H1 (cell line): ENCODE measurements around the gene POLRMT. TPM values are rescaled to one million over a fixed set of nuclear protein-coding genes. Genes with fewer than 3 reads are reported as not detected.

ENCODE experiments used
- CTCF ChIA-PET: fragments of 300-600 bp; sonication (Branson Sonifier 250); formaldehyde crosslinking; loops from one replicate; lab custom pipeline; 2021; ENCODE audit not compliant: partially characterized antibody; lab: Charles Lee
- POLR2A ChIA-PET: fragments of 300-600 bp; sonication (Branson Sonifier 250); formaldehyde crosslinking; loops from one replicate; lab custom pipeline; 2021; ENCODE audit warnings: inconsistent platforms; ENCODE audit not compliant: partially characterized antibody; lab: Charles Lee
- DNase-seq, 2 experiments: peaks; one replicate each; pipeline versions ENCODE4 v3.0.0 to v3.0.0-alpha.2; 2010 to 2022; ENCODE audit warnings: low spot score in 2 of 2, low read depth in 1 of 2, mixed read lengths in 1 of 2
- FAIRE-seq: peaks from 2 replicates; lab custom pipeline; 2011; peaks lifted over from hg19 to GRCh38; lab: Jason Lieb, UNC
- H2AFZ ChIP-seq: 2 replicates; pipeline ENCODE4 v1.8.1; 2012; ENCODE audit warnings: low read length, inconsistent platforms
- H2AK5ac ChIP-seq: 2 replicates; pipeline ENCODE4 v1.6.1; 2013; ENCODE audit warnings: low read depth, low read length
- H2BK120ac ChIP-seq: replicated peaks from 2 replicates; pipeline ENCODE3; 2013; ENCODE audit warnings: low read depth, low read length, inconsistent platforms
- H2BK12ac ChIP-seq: 2 replicates; pipeline ENCODE4 v1.6.1; 2013; ENCODE audit warnings: low read depth, low read length
- H2BK15ac ChIP-seq: 2 replicates; pipeline ENCODE4 v1.6.1; 2013; ENCODE audit warnings: low read length
- H2BK20ac ChIP-seq: 2 replicates; pipeline ENCODE4 v1.6.1; 2013; ENCODE audit warnings: low read length
- H2BK5ac ChIP-seq: 2 replicates; pipeline ENCODE4 v1.6.1; 2013; ENCODE audit warnings: low read depth, low read length
- H3K14ac ChIP-seq: 2 replicates; pipeline ENCODE4 v1.6.1; 2013; ENCODE audit warnings: inconsistent platforms; ENCODE audit not compliant: insufficient read length
- H3K18ac ChIP-seq: 2 replicates; pipeline ENCODE4 v1.6.1; 2013; ENCODE audit warnings: low read length; ENCODE audit errors: extremely low read depth
- H3K23ac ChIP-seq: 2 replicates; pipeline ENCODE4 v1.6.1; 2013; ENCODE audit warnings: inconsistent platforms; ENCODE audit not compliant: insufficient read length
- H3K23me2 ChIP-seq: 2 replicates; pipeline ENCODE4 v1.6.1; 2013; ENCODE audit warnings: low read depth, low read length
- H3K27ac ChIP-seq: 2 replicates; pipeline ENCODE4 v1.6.1; 2011; ENCODE audit warnings: low read depth, low read length, inconsistent platforms
- H3K27me3 ChIP-seq, 4 experiments: replicated peaks in 1 of 4; 1 replicate in 1 of 4; 2 replicates in 3 of 4; pipeline versions ENCODE4 v1.6.1 to v1.8.1; 2011 to 2013; ENCODE audit warnings: low read length in 3 of 4, mild to moderate bottlenecking in 3 of 4, inconsistent platforms in 2 of 4, mixed read lengths in 2 of 4, moderate library complexity in 1 of 4; ENCODE audit not compliant: control insufficient read depth in 3 of 4, insufficient read depth in 3 of 4; ENCODE audit errors: extremely low read depth in 1 of 4
- H3K36me3 ChIP-seq, 4 experiments: 2 replicates each; pipeline versions ENCODE4 v1.6.1 to v1.8.1; 2011 to 2013; ENCODE audit warnings: mild to moderate bottlenecking in 4 of 4, low read length in 3 of 4, moderate library complexity in 2 of 4, control low read depth in 1 of 4, inconsistent platforms in 1 of 4; ENCODE audit not compliant: insufficient read depth in 4 of 4, control insufficient read depth in 2 of 4
- H3K4ac ChIP-seq: replicated peaks from 2 replicates; pipeline ENCODE3; 2013; ENCODE audit warnings: low read length, low read depth, mixed read lengths, inconsistent platforms; ENCODE audit not compliant: insufficient read length
- H3K4me1 ChIP-seq, 4 experiments: replicated peaks in 1 of 4; 1 replicate in 1 of 4; 2 replicates in 3 of 4; pipeline versions ENCODE4 v1.6.1 to v1.8.1; 2011 to 2013; ENCODE audit warnings: low read length in 3 of 4, inconsistent platforms in 2 of 4, mixed read lengths in 1 of 4; ENCODE audit not compliant: insufficient read depth in 4 of 4, control insufficient read depth in 3 of 4
- H3K4me2 ChIP-seq, 2 experiments: 2 replicates each; pipeline versions ENCODE4 v1.6.1 to v1.8.1; 2011 to 2013; ENCODE audit warnings: low read depth in 2 of 2, low read length in 2 of 2, control low read depth in 1 of 2, inconsistent platforms in 1 of 2, mild to moderate bottlenecking in 1 of 2; ENCODE audit not compliant: insufficient read depth in 1 of 2
- H3K4me3 ChIP-seq, 4 experiments: fragments of 200-600, 300-600 bp in 1 of 4; sonication (generic), shearing (Covaris generic), sonication (Bioruptor Twin) in 1 of 4; 2 replicates each; pipeline versions ENCODE4 v1.5.1 to v1.8.1; 2011 to 2016; ENCODE audit warnings: low read length in 4 of 4, low read depth in 3 of 4, control low read depth in 2 of 4, inconsistent platforms in 2 of 4, mild to moderate bottlenecking in 2 of 4, mixed read lengths in 1 of 4, moderate library complexity in 1 of 4; ENCODE audit not compliant: insufficient read depth in 2 of 4; ENCODE audit errors: extremely low read depth in 1 of 4
- H3K56ac ChIP-seq: replicated peaks from 2 replicates; pipeline ENCODE3; 2013; ENCODE audit warnings: low read depth, mild to moderate bottlenecking, mixed read lengths, low read length, inconsistent platforms; ENCODE audit not compliant: insufficient read length
- H3K79me1 ChIP-seq: 2 replicates; pipeline ENCODE4 v1.6.1; 2013; ENCODE audit warnings: low read depth, low read length, control low read depth
- H3K79me2 ChIP-seq, 2 experiments: 2 replicates each; pipeline versions ENCODE4 v1.6.1 to v1.8.1; 2012 to 2013; ENCODE audit warnings: low read length in 2 of 2, mild to moderate bottlenecking in 2 of 2, inconsistent platforms in 1 of 2; ENCODE audit not compliant: insufficient read depth in 2 of 2, control insufficient read depth in 1 of 2
- H3K9ac ChIP-seq, 4 experiments: replicated peaks in 1 of 4; 1 replicate in 1 of 4; 2 replicates in 3 of 4; pipeline versions ENCODE4 v1.6.1 to v1.8.1; 2011 to 2013; ENCODE audit warnings: low read depth in 3 of 4, low read length in 3 of 4, control low read depth in 2 of 4, mild to moderate bottlenecking in 2 of 4, moderate library complexity in 2 of 4, inconsistent platforms in 1 of 4; ENCODE audit errors: extremely low read depth in 1 of 4
- H3K9me3 ChIP-seq, 2 experiments: 2 replicates each; pipeline versions ENCODE4 v1.6.1 to v1.8.1; 2012 to 2013; ENCODE audit warnings: mild to moderate bottlenecking in 2 of 2, moderate library complexity in 2 of 2, control low read depth in 1 of 2, inconsistent platforms in 1 of 2, low read depth in 1 of 2, low read length in 1 of 2, mixed read lengths in 1 of 2; ENCODE audit not compliant: insufficient read depth in 2 of 2
- H4K20me1 ChIP-seq, 2 experiments: replicated peaks in 1 of 2; 2 replicates each; pipeline versions ENCODE3 to v1.8.1; 2011 to 2013; ENCODE audit warnings: inconsistent platforms in 2 of 2, low read length in 2 of 2, mild to moderate bottlenecking in 1 of 2; ENCODE audit not compliant: insufficient read depth in 2 of 2, control insufficient read depth in 1 of 2
- H4K5ac ChIP-seq: 2 replicates; pipeline ENCODE4 v1.6.1; 2013; ENCODE audit warnings: low read length, low read depth, mixed read lengths, inconsistent platforms; ENCODE audit not compliant: insufficient read length
- H4K8ac ChIP-seq: 2 replicates; pipeline ENCODE4 v1.8.0; 2013; ENCODE audit warnings: mild to moderate bottlenecking, moderate library complexity, low read length, inconsistent platforms; ENCODE audit not compliant: insufficient read depth; ENCODE audit errors: extremely low read depth
- H4K91ac ChIP-seq: replicated peaks from 2 replicates; pipeline ENCODE3; 2013; ENCODE audit warnings: low read length, mixed read lengths, inconsistent platforms; ENCODE audit not compliant: insufficient read length
- CBX5 ChIP-seq: fragments of 300-800, 300-1000 bp; sonication (generic); IDR thresholded peaks from 2 replicates; pipeline ENCODE4 v1.7.1; 2016; ENCODE audit warnings: antibody characterized with exemption, low read length, low read depth
- MAX ChIP-seq: IDR thresholded peaks from 2 replicates; pipeline ENCODE4 v1.6.1; 2012; ENCODE audit warnings: inconsistent platforms
- NRF1 ChIP-seq: IDR thresholded peaks from 2 replicates; pipeline ENCODE4 v1.6.1; 2011; ENCODE audit warnings: mild to moderate bottlenecking, low read depth, low read length, improper control_type of control experiment
- POU5F1 ChIP-seq: IDR thresholded peaks from 2 replicates; pipeline ENCODE4 v1.6.1; 2011; ENCODE audit warnings: low read depth, mild to moderate bottlenecking, low read length, moderate library complexity
- SIN3A ChIP-seq, 2 experiments: IDR thresholded peaks in 1 of 2; conservative IDR thresholded peaks in 1 of 2; 2 replicates each; pipeline ENCODE4 v1.6.1; 2011 to 2012; ENCODE audit warnings: low read length in 2 of 2, improper control_type of control experiment in 1 of 2, low read depth in 1 of 2, mild to moderate bottlenecking in 1 of 2
- SP1 ChIP-seq: IDR thresholded peaks from 2 replicates; pipeline ENCODE4 v1.6.1; 2011; ENCODE audit warnings: low read depth, low read length
- SUZ12 ChIP-seq: fragments of 200-600 bp; sonication (generic); IDR thresholded peaks from 2 replicates; pipeline ENCODE4 v1.6.1; 2012; ENCODE audit warnings: mild to moderate bottlenecking, inconsistent platforms, low read length, moderate library complexity, mixed read lengths
- WGBS, 2 experiments: shearing (Covaris generic) in 1 of 2; methylation state at CpG; one replicate each; pipeline versions ENCODE4 v1.1.6 to v1.1.7; 2013 to 2015; ENCODE audit warnings: low lambda C conversion rate in 2 of 2, mixed read lengths in 2 of 2, inconsistent platforms in 1 of 2, low coverage in 1 of 2, missing lambda C conversion rate in 1 of 2; ENCODE audit not compliant: insufficient replicate concordance in 2 of 2, insufficient coverage in 1 of 2, insufficient read length in 1 of 2; ENCODE audit errors: extremely low coverage in 1 of 2, missing lambda C conversion rate in 1 of 2; 5-methylcytosine and 5-hydroxymethylcytosine counted together
- polyA plus RNA-seq, 7 experiments: library from polyadenylated mRNA; depleted of rRNA in 3 of 7; stranded (reverse) in 5 of 7; unstranded in 2 of 7; fragments of >200 nt in 5 of 7; fragments of 200-250 nt in 2 of 7; gene quantifications; 1 replicate in 5 of 7; 2 replicates in 1 of 7; 4 replicates in 1 of 7; pipeline versions ENCODE4 v1.2.1 to v1.2.3, GENCODE V29; 2011 to 2013; ENCODE audit warnings: missing spikeins in 2 of 7, mixed read lengths in 2 of 7
- total RNA-seq: library from RNA; stranded (reverse); fragmentation: NEBNext Ultra II Directional; extraction: Animal tissue kit (Norgen Biotek cat#: 25700); gene quantifications from 2 replicates; pipeline ENCODE4 v1.2.1, GENCODE V29; 2021
- TF ChIP-seq, protein P1 (sequence below), 3 experiments: IDR thresholded peaks; 1 replicate in 2 of 3; 2 replicates in 1 of 3; pipeline versions ENCODE4 v1.5.1 to v1.6.1; 2011; ENCODE audit warnings: low read length in 3 of 3, mild to moderate bottlenecking in 3 of 3, inconsistent platforms in 2 of 3, low read depth in 1 of 3, moderate library complexity in 1 of 3; ENCODE audit not compliant: insufficient read depth in 1 of 3; ENCODE audit errors: control extremely low read depth in 1 of 3

The POLRMT gene
- total and polyA plus RNA-seq, 2 of the 8 experiments (the other 6 are each of a cell fraction or from before 2014, with no cell fraction given) = 93.0 to 111 TPM

- H3K23ac ChIP-seq = no peak within 1 kb of the TSS
- H4K91ac ChIP-seq = no peak within 1 kb of the TSS
- H3K79me2 ChIP-seq = no peaks in the 10 kb centered on the region
- no peak within 1 kb of the TSS for H3K27ac ChIP-seq
- H2BK15ac ChIP-seq = no peak within 1 kb of the TSS
- peak within 1 kb of the TSS; percentile 33 to 64; a peak in 3 of 4 replicates for H3K4me2 ChIP-seq
- peak within 1 kb of the TSS; percentile 51; the same call in 1 of the 2 replicates for H4K8ac ChIP-seq
- peaks cover 0 to 4% (median 0%) of the 10 kb centered on the region in 4 experiments; a peak in 1 of 8 replicates for H3K36me3 ChIP-seq
- peak within 1 kb of the TSS; percentile 1 to 57 (median 18); a peak in 5 of 8 replicates for H3K4me3 ChIP-seq
- H3K4me1 ChIP-seq = peaks cover 0 to 6% (median 1%) of the 10 kb centered on the region in 4 experiments; a peak in 3 of 7 replicates
- no peak for FAIRE-seq
- H2BK20ac ChIP-seq = no peak within 1 kb of the TSS
- ChIA-PET POLR2A (interaction anchor here (0.8 to 1.2 kb wide), 3 partner anchors 13 to 17 kb away, joined by 3 to 4 read pairs (median 3); no protein-coding TSS in a partner anchor), CTCF (interaction anchor here (0.9 kb wide), 1 partner anchor 23 kb away, joined by 3 read pairs; no protein-coding TSS in a partner anchor)
- no peak within 1 kb of the TSS for H3K56ac ChIP-seq
- peaks cover 3% of the 10 kb centered on the region; the same call in 1 of the 2 replicates for H3K23me2 ChIP-seq
- peaks cover 4 to 14% of the 10 kb centered on the region in 2 experiments for H4K20me1 ChIP-seq
- H3K79me1 ChIP-seq = no peaks in the 10 kb centered on the region
- WGBS, 2 experiments = 4% methylated on average over 22 of the region's 132 CpGs; no CpG with 5 or more reads in 1 of the 2 experiments
- H2AFZ ChIP-seq = no peak within 1 kb of the TSS
- no peak for DNase-seq
- no peak within 1 kb of the TSS for H2BK5ac ChIP-seq
- no peak within 1 kb of the TSS for H3K18ac ChIP-seq
- no peak within 1 kb of the TSS for H3K14ac ChIP-seq
- no peak within 1 kb of the TSS for H3K9ac ChIP-seq
- H3K27me3 ChIP-seq = peaks cover 23 to 39% (median 31%) of the 10 kb centered on the region in 4 experiments
- no peak within 1 kb of the TSS for H4K5ac ChIP-seq
- no peak within 1 kb of the TSS for H3K4ac ChIP-seq
- H3K9me3 ChIP-seq = no peaks in the 10 kb centered on the region
- no peak within 1 kb of the TSS for H2AK5ac ChIP-seq
- no peak within 1 kb of the TSS for H2BK120ac ChIP-seq
- no peak within 1 kb of the TSS; the same call in 1 of the 2 replicates for H2BK12ac ChIP-seq
- TF ChIP-seq, protein P1, sequence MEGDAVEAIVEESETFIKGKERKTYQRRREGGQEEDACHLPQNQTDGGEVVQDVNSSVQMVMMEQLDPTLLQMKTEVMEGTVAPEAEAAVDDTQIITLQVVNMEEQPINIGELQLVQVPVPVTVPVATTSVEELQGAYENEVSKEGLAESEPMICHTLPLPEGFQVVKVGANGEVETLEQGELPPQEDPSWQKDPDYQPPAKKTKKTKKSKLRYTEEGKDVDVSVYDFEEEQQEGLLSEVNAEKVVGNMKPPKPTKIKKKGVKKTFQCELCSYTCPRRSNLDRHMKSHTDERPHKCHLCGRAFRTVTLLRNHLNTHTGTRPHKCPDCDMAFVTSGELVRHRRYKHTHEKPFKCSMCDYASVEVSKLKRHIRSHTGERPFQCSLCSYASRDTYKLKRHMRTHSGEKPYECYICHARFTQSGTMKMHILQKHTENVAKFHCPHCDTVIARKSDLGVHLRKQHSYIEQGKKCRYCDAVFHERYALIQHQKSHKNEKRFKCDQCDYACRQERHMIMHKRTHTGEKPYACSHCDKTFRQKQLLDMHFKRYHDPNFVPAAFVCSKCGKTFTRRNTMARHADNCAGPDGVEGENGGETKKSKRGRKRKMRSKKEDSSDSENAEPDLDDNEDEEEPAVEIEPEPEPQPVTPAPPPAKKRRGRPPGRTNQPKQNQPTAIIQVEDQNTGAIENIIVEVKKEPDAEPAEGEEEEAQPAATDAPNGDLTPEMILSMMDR (IDR thresholded peaks at IDR 0.05; ENCODE audit: control extremely low read depth in 1 of 3, insufficient read depth in 1 of 3, low read depth in 1 of 3, low read length in 3 of 3) = no peak
- TF ChIP-seq SP1 (no peak), CBX5 (no peak), POU5F1 (no peak), MAX (no peak), NRF1 (no peak), SIN3A (conservative IDR thresholded peaks at IDR 0.05 in 1 of 2, IDR thresholded peaks at IDR 0.05 in 1 of 2; ENCODE audit: low read depth in 1 of 2, low read length in 2 of 2) (no peak), SUZ12 (no peak)
Measured at GRCh38 chr19:589693-590395, 43.5 kb downstream of the POLRMT start, which contains the start of gene HCN2. HCN2 (plus strand) TSS chr19:589881; CDS start chr19:589946, 65 bp downstream.
